ENCODE results near the gene DEDD2. TPM values are rescaled to one million over a fixed set of nuclear protein-coding genes. Genes with fewer than 3 reads are reported as not detected.
A peak's percentile ranks its signal among the peaks of the same experiment; 100 is the strongest.

The DEDD2 gene
- total and polyA plus RNA-seq, 8 donors = 9.7 to 25.4 (median 13.7) TPM

DNA sequence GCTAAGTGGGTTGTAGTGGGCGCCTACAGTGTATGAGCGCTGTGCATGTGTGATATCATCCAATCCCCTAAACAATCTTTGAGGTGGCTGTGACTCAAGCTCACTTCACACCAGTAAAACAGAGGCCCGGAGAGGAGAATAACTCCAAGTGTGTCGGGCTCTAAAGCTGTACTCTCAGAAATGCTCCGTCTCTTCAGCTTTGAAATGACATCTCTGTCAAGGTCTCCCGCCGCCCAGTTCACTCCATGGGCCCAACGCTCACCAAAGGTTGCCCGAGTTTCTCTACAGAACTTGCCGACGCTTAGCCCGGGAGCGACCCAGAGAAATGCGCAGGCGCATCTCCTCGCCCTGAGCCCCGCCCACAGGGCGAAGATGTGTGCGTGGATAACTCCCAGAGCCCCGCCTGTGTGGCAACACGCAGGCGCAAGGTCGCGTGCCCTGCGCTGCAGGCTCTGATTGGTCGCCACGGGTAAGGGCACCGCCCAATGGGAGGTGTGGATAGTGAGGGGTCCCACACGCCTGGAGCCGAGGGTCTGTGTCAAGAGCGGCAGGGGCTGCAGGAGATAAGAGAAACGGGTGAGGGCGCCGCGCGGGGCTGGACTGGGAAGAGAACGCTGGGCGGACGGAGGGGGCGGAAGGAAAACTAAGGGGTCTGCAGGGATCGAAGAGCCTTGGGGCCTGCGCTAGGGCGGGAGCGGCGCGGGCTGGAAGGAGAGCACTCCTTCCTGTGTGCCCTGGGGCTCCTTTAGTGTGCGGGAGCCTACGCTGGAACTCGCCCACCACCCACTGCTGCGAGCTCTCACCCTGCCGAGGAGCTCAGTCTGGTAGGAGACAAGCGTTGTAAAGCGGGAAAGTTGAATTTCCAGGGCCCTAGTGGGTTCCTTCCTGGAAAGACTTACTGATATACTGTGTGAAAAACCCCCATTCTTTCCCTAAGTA lies 2.6 kb upstream of the DEDD2 start, which contains the start of gene ZNF526:
Gene ZNF526 (plus strand): TSS at position 501 of the 939 bp plus-strand sequence. CDS start 4,092 bp downstream, outside the sequence.
- Histone ChIP-seq H3K4me3 (peak within 1 kb of the TSS; percentile 54 to 89 (median 80)), H3K4me1 (peaks cover 5 to 35% (median 14%) of the 10 kb centered on the region in 3 donors), H3K27ac (peak within 1 kb of the TSS; percentile 20 to 80 (median 61)), H3K27me3 (no peaks in the 10 kb centered on the region), H3K9me3 (no peaks in the 10 kb centered on the region), H3K36me3 (peaks cover 2 to 9% (median 8%) of the 10 kb centered on the region in 3 donors)
- 0 to 1% methylated on average over 52 to 53 of the region's 53 CpGs for WGBS, 2 donors
- ATAC-seq (peak; percentile 79 to 89 (median 85)), FAIRE-seq (peak; percentile 68), DNase-seq (peak; percentile 95 to 99 (median 96))
- TF ChIP-seq, protein P1, sequence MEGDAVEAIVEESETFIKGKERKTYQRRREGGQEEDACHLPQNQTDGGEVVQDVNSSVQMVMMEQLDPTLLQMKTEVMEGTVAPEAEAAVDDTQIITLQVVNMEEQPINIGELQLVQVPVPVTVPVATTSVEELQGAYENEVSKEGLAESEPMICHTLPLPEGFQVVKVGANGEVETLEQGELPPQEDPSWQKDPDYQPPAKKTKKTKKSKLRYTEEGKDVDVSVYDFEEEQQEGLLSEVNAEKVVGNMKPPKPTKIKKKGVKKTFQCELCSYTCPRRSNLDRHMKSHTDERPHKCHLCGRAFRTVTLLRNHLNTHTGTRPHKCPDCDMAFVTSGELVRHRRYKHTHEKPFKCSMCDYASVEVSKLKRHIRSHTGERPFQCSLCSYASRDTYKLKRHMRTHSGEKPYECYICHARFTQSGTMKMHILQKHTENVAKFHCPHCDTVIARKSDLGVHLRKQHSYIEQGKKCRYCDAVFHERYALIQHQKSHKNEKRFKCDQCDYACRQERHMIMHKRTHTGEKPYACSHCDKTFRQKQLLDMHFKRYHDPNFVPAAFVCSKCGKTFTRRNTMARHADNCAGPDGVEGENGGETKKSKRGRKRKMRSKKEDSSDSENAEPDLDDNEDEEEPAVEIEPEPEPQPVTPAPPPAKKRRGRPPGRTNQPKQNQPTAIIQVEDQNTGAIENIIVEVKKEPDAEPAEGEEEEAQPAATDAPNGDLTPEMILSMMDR (IDR thresholded peaks at IDR 0.05) = no peak
- intact Hi-C loops (cut with DNase I) = no loop called here

DNA sequence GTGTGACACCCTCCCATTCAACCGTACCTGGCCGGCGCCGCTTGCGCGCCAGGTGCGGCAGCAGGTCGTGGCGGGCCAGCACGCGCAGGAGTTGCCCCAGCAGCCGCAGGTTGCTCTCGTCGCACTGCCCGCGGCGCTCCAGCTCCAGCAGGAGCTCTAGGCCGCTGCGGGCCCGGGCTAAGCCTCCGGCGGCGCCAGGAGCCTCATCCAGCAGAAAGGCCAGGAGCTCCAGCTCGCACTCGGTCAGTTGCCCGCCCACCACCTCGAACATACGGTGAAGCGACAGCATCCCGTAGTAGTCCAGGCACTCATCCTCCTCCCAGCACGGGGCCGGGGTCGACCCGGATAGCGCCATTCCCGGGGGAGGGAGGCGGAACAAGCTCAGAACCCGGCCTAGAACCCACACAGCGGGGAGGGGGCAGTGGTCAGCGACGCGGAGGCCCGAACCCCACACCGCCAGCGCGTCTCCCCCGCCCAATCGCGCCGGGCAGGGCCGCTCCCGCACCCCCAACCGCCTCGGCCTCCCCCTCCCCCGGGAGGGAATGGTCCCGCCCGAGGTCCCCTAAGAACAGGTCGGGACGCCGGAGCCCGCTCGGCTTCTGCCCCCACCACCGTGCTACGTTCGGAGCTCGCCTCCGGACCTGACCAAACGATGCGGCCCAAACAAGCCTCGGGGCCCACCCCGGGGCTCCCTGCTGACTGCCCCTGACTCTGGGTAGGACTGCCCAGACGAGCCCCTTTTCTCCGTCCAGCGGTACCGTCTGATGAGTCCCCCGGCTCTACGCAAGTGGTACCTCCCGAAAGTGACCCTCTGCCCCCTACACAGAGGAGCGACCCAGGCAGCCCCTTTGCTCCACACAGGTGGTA lies 591 bp downstream of the DEDD2 start:
- DNase-seq (peak in 5 of 6 donors; percentile 51 to 89 (median 76)), FAIRE-seq (no peak), ATAC-seq (peak; percentile 17 to 32 (median 30))
- Histone ChIP-seq H3K4me1 (peaks cover 5 to 39% (median 15%) of the 10 kb centered on the region in 3 donors), H3K27ac (peak overlapping the region; percentile 82 to 98 (median 90)), H3K4me3 (peak overlapping the region; percentile 47 to 75 (median 68)), H3K36me3 (peaks cover 0 to 6% (median 0%) of the 10 kb centered on the region in 3 donors), H3K9me3 (no peaks in the 10 kb centered on the region), H3K27me3 (no peaks in the 10 kb centered on the region)
- intact Hi-C loops (cut with DNase I) = no loop called here
- 1% methylated on average over 59 to 79 of the region's 79 CpGs for WGBS, 2 donors
- TF ChIP-seq, protein P1 (IDR thresholded peaks at IDR 0.05) = no peak

DNA sequence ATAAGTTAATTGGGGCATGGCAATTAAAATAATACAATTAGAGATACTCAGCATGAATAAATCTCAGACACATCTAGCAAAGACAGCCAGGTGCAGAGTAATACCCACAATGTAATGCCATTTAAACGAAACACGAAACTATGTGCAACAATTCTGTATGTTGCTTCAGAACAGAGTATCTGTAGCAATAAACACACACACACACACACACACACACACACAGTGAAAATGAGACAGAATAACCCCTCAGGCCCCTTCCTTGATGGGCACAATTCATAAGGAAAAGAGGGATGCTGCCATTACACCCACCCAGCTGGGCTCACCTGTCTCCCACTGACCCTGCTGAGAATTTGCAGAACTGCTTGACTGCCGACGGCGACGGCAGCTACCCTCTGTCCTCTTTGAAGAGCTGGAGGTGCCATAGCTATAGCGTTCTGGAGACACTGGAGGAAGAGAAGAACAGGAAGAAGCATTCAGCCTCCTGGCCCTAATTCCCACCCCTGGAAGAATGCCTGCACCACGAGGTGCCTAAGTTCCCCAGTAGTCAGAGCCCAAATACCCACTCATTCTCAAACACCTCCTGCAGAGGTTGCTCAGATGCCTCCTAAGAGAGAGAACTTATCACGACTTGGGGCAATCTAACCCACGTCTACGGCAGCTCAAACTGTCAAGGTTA lies 2.5 kb downstream of the DEDD2 start:
- Histone ChIP-seq H3K27me3 (no peaks in the 10 kb centered on the region), H3K4me1 (peaks cover 5 to 31% (median 15%) of the 10 kb centered on the region in 3 donors), H3K4me3 (no peak overlapping the region), H3K9me3 (no peaks in the 10 kb centered on the region), H3K36me3 (peaks cover 1 to 6% (median 4%) of the 10 kb centered on the region in 3 donors), H3K27ac (no peak overlapping the region)
- intact Hi-C loops (cut with DNase I) = no loop called here
- ATAC-seq (no peak), DNase-seq (peak in 1 of 6 donors; percentile 16), FAIRE-seq (no peak)
- TF ChIP-seq, protein P1 (IDR thresholded peaks at IDR 0.05) = no peak
- whole genome bisulfite sequencing, 2 donors = 58 to 59% methylated on average over 11 of the region's 11 CpGs

DNA sequence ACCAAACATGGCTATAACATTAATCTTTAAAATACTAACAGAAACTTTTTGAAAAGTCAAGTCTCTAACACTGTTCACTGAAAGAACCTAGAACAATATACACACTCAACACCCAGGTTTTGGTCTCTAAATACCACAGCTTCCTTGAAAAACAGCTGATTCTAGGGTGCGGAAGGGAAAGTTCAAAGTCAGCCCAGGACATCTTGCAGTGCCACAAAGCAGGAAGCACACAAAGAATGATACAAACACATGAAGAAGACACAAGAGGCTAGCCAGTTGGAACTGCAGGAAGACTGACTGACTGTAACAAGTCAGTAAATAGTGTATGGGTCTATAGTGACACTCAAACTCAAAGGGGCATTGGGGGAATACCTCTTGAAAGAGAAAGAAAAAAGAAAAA lies 4.6 kb downstream of the DEDD2 start:
- Histone ChIP-seq H3K36me3 (peaks cover 6 to 23% (median 9%) of the 10 kb centered on the region in 3 donors), H3K4me1 (peaks cover 0 to 18% (median 10%) of the 10 kb centered on the region in 3 donors), H3K4me3 (no peak overlapping the region), H3K27ac (no peak overlapping the region), H3K9me3 (no peaks in the 10 kb centered on the region), H3K27me3 (no peaks in the 10 kb centered on the region)
- TF ChIP-seq, protein P1 (IDR thresholded peaks at IDR 0.05) = no peak
- DNase-seq (no peak), FAIRE-seq (no peak), ATAC-seq (no peak)
- intact Hi-C loops (cut with DNase I) = no loop called here
- WGBS, 2 donors = 91 to 92% methylated on average over 1 of the region's 1 CpG

All from pancreas (tissue), 10 donors.